ELF-1 (cell line): ENCODE data around the gene CREM.
A peak's percentile ranks its signal among the peaks of the same experiment; 100 is the strongest.

Source experiments
- DNase-seq: peaks from one replicate; pipeline ENCODE4 v3.0.0-alpha.2; 2016; ENCODE audit warnings: low read depth, low spot score

The CREM gene

DNA sequence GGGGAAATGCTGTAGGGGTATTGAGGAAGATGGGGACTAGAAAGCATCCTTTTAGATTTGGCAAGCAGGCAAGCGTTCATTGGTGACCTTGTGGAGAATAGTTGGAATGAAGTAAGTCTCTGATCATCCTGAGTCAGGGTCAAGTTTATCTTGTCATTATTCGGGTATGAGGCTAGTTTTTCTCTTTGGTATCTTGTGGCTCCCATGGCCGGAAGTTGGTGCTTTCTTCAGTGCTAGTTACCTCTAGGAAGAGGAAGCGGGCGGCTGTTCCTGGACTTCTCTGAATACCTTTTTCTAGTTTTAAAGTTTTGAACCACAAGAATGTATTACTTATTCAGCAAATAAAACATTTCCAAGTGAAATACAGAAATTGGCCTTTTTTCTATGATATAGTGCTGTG, 9.2 kb downstream of the CREM start:
- DNase-seq = no peak

DNA sequence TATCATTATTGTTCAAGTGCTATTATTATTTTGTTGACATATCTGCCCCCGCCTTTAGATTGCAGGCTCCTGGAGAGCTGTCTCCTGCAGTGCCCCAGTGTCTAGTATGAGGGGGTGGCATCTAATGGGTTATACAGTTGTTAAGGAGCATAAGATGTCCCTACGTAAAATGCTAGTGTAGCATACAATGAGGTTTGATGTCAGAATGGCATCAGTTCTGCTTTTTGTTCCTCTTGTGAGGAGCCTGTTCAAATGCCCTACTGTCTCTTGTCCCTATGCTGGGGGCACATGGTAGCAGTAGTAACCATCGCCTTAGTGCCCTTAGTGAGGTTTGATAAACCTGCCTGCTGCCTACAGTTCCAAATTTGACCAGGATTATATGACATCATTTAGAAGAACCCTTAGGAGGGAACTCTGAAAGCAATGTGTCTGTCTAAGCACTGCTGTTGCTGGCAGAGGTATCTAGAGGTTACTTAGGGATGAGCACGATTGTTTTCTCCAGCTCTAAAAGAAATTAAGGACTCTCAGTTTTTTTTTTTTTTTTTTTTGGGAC, 9.7 kb downstream of the CREM start:
- no peak for DNase-seq

DNA sequence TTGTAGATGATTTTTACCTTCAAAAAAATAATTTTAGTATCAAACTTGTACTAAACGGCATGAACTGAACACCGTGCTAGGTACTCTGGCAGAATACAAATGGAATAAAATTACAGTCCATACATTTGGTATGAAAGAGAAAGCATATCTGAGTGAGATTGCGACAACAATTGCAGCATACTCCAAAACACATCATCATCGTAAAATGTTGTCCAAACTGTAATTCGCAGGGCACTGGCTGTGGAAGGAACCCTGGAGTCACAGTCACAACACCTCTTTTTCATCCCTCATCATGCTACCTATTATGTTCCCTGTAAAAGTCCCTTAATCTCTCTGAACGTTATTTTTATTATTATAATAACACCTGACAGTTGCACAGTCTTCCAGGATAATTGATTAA, 13.5 kb downstream of the CREM start:
- DNase-seq = no peak

DNA sequence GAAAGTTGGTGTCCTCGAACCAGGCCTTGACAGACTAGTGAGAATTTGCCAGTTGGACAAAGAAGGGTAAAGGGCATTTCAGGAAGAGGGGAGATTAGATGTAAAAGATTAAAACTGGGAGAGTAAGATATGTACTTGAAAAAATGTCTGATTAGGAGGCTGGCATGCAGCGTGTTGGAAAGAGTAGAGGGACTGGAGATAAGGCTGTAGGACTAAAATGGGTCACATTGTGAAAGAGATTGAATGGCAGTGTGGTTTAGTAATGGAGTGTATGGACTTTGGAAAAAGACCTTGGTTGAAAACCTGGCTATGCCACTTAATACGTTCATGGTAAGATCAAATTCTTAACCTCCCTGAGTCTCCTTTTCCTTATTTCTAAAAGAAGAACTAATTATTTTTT, 14.1 kb downstream of the CREM start:
- DNase-seq = no peak

DNA sequence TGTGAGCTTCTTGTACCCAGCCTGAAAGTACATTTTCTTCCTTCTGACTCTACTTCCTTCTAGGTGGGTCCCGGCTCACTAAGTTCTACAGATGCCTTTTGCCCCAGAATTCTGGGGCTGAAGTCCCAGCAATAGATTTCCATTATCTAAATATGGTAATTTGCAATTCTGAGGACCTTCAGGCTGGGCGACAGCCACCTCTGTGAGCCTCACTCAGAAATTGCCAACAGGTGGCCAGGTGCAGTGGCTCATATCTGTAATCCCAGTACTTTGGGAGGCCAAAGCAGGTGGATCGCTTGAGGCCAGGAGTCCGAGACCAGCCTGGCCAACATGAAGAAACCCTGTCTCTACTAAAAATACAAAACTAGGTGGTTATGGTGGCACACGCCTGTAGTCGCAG, 23.7 kb downstream of the CREM start:
- no peak for DNase-seq

DNA sequence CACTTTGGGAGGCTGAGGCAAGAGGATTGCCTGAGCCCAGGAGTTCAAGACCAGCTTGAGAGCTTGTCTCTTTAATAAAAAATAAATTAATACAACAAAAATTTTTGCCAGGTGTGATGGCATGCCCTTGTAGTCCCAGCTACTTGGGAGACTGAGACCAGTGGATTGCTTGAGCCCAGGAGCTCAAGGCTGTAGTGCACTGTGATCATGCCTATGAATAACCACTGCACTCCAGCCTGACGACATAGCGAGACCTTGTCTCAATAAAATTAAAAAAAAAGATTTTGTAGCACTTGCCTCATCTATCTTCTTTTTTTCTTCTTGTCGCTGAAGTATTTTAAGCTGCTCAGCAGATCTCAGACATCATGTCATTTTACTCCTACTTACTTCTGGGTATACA, 26.3 kb downstream of the CREM start:
- no peak for DNase-seq

DNA sequence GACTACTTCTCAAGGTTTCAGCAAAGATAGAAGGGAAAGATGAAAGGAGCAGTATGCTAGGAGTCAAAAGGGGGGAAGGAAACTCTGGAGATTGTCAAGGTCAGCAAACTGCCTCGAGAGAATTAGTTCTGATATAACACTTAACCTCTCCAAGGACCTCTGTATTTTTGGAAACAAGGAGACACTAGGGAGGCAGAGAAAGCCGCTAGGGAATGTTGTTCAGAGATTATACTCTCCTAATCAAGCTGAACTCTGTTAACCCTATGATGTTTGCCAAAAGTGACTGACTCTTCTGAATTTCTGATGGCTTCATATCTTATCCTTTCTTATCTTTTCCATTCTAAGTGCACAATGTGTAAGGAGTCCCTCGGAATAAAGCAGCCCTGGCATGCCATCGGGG, 27.1 kb downstream of the CREM start:
- DNase-seq = no peak

DNA sequence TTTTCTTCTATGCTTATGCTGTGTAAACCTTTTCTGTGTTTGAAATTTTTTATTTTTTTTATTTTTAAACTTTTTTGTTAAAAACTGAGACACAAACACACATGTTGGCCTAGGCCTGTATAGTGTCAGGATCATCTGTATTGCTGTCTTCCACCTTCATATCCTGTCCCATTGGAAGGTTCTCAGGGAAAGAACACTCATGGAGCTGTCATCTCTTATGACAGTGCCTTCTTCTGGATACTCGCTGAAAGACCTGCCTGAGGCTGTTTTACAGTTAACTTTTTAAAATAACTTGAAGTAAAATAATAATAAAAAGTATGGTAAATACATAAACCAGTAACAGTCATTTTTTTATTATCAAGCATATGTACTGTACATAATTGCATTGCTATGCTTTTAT, 34.1 kb downstream of the CREM start:
- DNase-seq = no peak

DNA sequence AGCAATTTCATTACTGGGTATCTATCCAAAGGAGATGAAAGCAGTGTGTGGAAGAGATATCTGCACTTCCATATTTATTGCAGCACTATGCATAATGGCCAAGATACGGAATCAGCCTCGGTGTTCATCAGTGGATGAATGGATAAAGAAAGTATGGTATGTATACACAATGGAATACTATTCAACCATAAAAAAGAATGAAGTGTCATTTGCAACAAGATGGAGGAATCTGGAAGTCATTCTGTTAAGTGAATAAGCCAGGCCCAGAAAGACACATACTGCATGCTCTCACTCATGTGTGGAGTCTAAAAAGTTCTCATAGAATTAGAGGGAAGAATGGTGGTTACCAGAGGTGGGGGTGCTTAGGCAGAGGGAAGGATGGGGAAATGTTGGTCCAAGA, 35.3 kb downstream of the CREM start:
- DNase-seq = no peak

DNA sequence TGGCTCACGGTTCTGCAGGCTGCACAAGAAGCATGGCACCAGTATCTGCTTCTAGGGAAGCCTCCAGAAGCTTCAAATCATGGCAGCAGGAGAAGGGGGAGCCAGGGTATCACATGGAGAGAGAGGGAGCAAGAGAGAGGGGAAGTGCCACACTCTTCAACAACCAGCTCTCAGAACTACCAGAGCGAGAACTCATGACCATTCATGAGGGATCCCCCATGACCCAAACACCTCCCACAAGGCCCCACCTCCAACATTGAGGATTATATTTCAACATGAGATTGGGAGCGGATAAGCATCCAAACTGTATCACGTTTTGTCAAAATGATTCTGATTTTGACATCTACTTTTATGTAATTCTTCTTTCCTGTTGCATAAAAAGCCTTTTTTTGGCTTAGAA, 38.5 kb downstream of the CREM start:
- DNase-seq = no peak

DNA sequence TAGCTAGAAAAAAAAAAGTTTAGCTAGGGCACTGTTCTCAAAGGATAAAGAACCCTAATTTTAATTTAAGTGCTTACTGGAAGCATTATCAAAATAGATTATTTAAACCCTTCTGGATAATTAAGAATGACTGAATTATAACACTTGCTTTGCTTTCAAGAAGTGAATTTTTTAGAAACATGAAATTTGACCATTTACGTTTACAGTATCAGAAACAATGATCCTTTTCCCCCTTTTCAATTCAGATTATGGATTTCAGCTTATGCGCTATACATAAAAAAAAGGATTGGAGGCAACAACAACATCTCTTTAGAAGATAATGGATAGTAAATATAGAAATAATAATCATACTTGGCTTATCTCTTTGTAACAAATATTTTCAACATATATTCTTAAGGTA, 39.2 kb downstream of the CREM start:
- no peak for DNase-seq

DNA sequence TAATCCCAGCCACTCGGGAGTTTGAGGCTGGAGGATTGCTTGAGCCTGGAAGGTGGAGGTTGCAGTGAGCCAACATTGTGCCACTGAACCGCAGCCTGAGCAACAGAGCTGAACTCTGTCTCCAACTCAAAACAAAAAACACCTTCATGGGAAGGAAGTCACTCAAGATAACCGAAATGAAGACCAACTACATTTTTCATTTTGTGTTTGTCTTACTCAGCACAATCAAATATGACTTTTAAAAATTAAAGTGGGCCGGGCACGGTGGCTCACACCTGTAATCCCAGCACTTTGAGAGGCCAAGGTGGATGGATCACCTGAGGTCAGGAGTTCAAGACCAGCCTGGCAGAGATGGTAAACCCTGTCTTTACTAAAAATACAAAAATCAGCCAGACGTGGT, 40.0 kb downstream of the CREM start:
- no peak for DNase-seq

DNA sequence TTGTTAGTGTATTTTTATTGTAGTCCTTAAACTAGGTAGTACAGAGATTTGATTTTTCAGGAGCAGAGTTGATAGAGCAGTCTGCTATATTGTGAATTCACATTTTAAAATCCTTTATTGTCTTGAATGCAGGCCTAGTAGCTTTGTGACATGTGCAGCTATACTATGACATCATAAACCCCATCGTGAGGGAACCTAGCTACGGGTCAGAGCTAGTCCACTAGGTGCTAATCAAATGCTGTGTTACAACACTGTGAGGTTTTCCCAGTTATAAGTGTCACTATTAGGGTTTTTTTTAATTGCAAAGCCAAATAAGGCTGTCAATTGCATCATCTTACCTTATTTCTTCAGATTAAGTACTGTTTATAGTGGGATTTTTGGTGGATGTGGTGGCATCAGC, 40.7 kb downstream of the CREM start:
- DNase-seq = no peak

DNA sequence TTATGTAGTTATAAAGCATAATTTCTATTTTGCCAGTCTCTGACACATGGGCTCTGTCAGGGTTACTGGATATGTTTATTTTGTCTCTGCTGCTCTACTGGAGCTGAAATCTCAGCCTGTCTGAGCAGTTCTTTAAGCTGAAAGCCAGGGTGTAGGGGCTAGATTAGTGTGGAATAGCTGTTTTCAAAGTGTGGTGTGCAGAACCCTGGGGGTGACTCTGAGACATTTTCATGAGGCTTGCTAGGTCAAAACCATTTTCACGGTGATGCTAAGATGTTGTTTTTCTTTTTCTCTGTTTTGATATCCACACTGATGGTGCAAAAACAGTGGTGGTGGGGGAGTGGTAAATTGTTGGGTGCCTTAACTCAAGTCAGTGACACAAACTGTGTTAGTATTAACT, 45.5 kb downstream of the CREM start:
- no peak for DNase-seq

DNA sequence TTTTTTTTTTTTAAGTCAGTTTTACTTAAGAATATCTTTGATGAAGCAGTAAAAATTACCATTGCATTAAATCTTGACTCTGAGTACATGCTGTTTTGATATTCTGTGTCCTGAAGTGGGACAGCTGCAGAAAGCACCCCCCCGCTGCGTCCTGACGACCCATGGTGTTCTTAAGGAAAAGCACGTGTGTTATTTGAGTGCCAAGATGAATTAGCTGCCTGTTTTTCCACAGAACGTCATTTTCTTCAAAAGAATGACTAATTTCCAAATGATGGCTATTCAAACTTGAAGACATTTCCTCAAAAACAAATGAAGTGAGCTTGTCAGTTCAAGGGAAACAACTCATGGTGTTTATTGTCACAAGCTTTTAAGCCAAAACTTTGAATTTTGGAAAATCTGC, 45.9 kb downstream of the CREM start:
- no peak for DNase-seq

DNA sequence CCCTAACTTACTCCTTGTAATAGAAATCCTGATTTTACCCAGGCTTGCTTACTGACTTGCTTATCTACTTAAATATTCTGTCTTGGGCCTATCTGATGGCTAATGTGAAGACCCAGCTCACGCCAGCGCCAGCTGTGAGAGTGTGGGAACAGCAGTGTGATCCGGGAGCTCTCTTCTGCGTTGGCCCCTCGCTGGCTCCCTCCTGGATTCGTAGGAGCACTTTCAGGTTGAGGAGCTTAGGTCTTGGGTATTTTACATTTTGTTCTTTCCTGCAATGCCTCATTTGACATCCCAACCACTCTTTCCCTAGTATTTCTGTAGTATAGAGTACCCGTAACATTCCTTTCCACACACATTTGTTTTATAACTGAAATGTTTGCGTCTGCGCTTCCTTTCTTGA, 51.7 kb downstream of the CREM start:
- DNase-seq = no peak

DNA sequence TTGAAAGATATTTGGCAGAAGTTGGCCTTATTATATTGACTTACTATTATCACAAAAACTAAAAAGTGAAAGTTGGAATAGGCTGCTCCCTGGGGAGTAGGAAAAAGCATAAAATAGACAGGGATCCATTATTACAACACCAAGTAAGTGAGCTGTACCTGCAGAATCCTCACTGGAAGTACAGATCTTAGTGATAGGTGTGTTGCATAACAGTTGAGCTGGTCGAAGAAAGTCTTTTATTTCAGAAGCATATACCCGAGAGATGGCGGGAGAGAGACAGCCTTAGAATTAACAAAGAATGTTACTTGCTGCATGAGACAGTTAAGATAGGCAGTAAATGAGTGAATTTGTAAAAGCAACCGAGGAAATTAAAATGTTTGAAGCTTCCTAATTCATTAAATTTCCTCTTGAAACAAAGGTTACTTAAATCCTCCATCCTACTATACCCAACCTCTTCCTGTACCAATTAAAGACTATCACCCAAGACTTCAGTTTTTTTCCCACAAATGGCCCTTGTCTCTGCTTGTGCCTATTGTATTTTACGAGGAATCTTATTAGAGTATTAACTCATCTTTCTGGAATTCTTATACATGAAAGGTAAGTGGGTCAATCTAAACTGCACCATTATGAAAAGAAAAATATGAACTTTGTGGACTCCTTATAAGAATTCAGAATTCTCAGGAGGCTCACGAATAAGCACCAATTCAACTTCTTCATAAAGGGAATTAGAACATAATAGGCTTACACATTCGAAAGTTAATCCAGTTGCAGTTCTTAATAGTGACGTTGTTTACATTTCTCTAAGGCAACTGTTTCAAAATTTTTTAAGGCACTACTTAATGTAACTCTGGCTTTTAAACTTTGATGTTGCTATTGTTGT, 56.2 kb downstream of the CREM start:
- DNase-seq = no peak

DNA sequence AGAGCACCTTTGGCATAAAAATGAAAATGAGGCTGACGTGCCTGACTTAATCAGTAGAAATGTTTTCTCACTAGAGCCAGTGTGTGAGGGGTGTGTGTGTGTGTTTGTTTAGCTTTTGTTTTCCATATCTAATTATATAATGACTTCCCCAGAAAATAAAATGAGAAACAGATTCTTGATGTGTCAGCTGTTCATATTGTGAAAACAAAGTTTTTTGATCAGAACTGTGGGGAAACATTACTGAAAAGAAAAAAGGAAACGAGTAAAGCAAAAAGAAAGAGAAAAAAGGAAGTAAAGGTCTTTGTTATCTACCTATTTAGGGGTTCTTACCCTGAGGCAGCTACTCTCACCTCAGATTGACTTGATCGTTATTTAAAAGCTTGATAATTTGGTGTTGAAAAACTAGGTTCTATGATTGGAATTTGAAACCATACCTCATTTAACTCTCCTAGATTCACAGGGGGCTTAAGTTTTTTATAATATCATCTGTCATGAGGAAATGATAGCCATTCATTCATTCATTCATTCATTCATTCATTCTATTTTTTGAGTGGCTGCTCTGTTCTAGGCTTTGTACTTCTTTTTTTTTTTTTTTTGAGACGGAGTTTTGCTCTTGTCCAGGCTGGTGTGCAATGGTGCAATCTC, 58.0 kb downstream of the CREM start:
- no peak for DNase-seq

DNA sequence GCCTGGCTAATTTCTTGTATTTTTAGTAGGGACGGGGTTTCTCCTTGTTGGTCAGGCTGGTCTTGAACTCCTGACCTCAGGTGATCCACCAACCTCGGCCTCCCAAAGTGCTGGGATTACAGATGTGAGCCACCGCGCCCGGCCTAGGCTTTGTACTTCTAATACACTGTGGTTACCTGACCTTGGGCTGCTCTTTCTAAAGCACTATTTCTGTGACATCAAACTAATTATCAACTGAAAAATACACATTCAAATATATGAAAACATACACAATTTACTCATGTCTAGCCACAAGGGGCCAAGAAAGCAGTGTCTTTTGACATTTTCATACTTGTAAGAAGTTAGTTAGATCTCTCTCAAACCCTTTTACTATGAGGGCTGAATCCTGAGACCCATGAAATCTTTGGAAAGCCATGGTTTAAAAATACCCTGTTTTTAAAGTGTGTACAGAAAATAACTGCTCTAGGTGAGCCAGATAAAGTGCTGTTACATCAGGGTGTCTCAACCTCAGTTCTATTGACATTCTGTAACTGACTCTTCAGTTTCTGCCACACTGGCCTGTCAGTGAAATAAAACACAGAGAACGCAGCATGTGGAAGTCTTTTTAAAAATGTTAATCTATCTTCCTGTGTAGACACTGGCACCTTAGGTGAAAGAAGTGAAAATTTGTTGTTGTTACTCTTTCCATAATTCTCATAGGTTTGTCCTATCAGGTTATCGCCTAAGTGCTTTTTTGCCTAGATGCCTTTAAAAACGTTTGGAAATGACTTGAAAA, 58.8 kb downstream of the CREM start:
- no peak for DNase-seq

DNA sequence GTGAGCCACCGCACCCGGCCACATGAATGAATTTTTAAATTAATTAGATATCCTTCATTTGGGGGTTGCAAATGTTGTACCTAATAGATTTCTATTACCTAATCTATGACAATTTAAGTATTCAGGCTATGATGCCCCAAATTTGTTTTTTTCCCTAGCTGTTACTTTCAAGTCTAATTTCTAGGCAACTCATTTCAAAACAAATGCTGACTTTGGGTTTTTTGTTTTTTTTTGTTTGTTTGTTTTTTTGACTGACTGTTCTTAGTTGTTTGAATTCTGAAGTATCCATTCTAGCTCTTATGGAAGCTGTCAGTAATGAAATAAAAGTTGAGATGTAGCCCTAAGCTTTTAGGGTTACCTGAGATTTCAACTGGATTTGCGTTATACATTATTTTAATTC, 62.3 kb downstream of the CREM start:
- DNase-seq = no peak

DNA sequence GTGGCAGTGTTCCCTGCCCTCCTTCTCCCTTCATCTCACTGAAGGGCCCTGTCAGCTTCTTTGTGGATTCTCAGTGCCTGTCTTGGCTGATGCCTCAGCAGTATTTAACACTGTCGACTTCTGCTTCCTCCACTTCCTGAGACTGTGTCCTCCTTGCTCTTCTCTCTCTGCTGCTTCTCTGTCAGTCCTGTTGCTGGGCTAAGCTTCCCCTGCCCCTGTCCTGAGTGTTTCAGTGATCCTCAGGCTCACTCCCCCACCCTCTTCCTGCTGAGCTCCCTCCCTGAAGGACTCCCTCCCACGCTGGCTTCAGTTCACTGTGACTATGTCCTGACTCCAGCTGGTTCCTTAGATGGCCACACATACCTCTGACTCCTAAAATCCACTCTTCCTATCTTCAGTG, 64.9 kb downstream of the CREM start:
- DNase-seq = no peak

DNA sequence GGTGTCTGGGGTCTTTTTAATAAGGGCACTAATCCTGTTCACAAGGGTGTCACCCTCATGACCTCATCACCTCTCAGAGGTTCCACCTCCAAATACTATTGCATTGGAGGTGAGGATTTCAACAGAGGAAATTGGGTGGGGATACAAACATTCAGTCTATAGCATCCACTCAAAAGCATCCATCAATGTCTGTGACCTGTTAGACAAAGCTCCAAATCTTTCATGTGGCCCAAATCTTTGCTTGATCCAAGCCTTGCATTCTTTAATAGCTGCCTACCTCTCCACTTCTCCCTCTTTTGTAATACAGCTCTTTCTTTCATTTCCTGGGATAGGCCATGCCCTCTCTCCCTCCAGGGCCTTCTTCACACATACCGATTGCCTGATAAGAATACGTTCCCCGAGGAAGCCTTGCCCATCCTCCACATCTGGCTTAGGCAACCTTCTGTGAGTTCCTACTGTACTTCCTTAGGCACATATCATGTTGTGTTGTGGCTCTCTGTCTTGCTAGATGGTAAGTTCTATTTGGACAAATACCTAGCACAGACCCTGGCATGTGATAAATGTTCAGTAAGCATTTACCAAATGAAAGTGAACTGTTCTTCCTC, 66.1 kb downstream of the CREM start:
- peak; percentile 75 for DNase-seq
